H9 (cell line): Measurements from ENCODE around the gene VTCN1. TPM values are rescaled to one million over a fixed set of nuclear protein-coding genes. Genes with fewer than 3 reads are reported as not detected.

Source experiments
- DNase-seq: peaks from one replicate; pipeline ENCODE4 v3.0.0-alpha.2; 2017
- H2AFZ ChIP-seq: one replicate; pipeline ENCODE4 v1.6.1; 2013; ENCODE audit warnings: mild to moderate bottlenecking, low read length, control low read depth, moderate library complexity
- H2AK5ac ChIP-seq: 2 replicates; pipeline ENCODE4 v1.6.1; 2013; ENCODE audit warnings: low read length, control low read depth, mixed read lengths; ENCODE audit not compliant: insufficient read length
- H2BK120ac ChIP-seq: one replicate; pipeline ENCODE4 v1.6.1; 2013; ENCODE audit warnings: low read depth, mild to moderate bottlenecking, low read length, control low read depth, inconsistent platforms; ENCODE audit not compliant: poor library complexity, severe bottlenecking
- H2BK12ac ChIP-seq: 2 replicates; pipeline ENCODE4 v1.6.1; 2013; ENCODE audit warnings: low read length, control low read depth, mixed read lengths, low read depth; ENCODE audit not compliant: insufficient read length
- H2BK15ac ChIP-seq: 2 replicates; pipeline ENCODE4 v1.6.1; 2013; ENCODE audit warnings: low read depth, low read length, control low read depth
- H2BK20ac ChIP-seq: one replicate; pipeline ENCODE4 v1.6.1; 2013; ENCODE audit warnings: low read depth, mild to moderate bottlenecking, low read length, control low read depth, inconsistent platforms; ENCODE audit not compliant: poor library complexity, severe bottlenecking
- H2BK5ac ChIP-seq: 2 replicates; pipeline ENCODE4 v1.6.1; 2013; ENCODE audit warnings: low read length, control low read depth, mixed read lengths; ENCODE audit not compliant: insufficient read length
- H3K14ac ChIP-seq: 2 replicates; pipeline ENCODE4 v1.6.1; 2013; ENCODE audit warnings: low read length, control low read depth; ENCODE audit not compliant: insufficient read depth
- H3K18ac ChIP-seq: 2 replicates; pipeline ENCODE4 v1.6.1; 2013; ENCODE audit warnings: low read depth, mild to moderate bottlenecking, mixed read lengths, low read length, control low read depth; ENCODE audit not compliant: insufficient read length
- H3K23ac ChIP-seq: 2 replicates; pipeline ENCODE4 v1.6.1; 2013; ENCODE audit warnings: low read length, control low read depth, mixed read lengths, low read depth; ENCODE audit not compliant: insufficient read length
- H3K23me2 ChIP-seq: 2 replicates; pipeline ENCODE4 v1.6.1; 2013; ENCODE audit warnings: low read depth, mild to moderate bottlenecking, mixed read lengths, low read length, control low read depth; ENCODE audit not compliant: insufficient read length, poor library complexity, severe bottlenecking
- H3K27ac ChIP-seq: 2 replicates; pipeline ENCODE4 v1.5.1; 2013; ENCODE audit warnings: low read length, control low read depth, mixed read lengths, low read depth; ENCODE audit not compliant: insufficient read length
- H3K27me3 ChIP-seq: 2 replicates; pipeline ENCODE4 v1.6.1; 2013; ENCODE audit warnings: low read length, control low read depth, inconsistent platforms; ENCODE audit not compliant: insufficient read depth
- H3K4ac ChIP-seq: 2 replicates; pipeline ENCODE4 v1.6.1; 2013; ENCODE audit warnings: low read depth, mild to moderate bottlenecking, control low read depth, inconsistent platforms, low read length, moderate library complexity
- H3K4me1 ChIP-seq: 2 replicates; pipeline ENCODE4 v1.6.1; 2013; ENCODE audit warnings: low read length, control low read depth, inconsistent platforms; ENCODE audit not compliant: insufficient read depth
- H3K4me2 ChIP-seq: 2 replicates; pipeline ENCODE4 v1.6.1; 2013; ENCODE audit warnings: low read length, control low read depth, mixed read lengths; ENCODE audit not compliant: insufficient read length, insufficient read depth
- H3K56ac ChIP-seq: 2 replicates; pipeline ENCODE4 v1.6.1; 2013; ENCODE audit warnings: low read depth, mild to moderate bottlenecking, mixed read lengths, low read length, control low read depth; ENCODE audit not compliant: insufficient read length
- H3K79me1 ChIP-seq: 2 replicates; pipeline ENCODE4 v1.6.1; 2013; ENCODE audit warnings: low read depth, mild to moderate bottlenecking, moderate library complexity, low read length, control low read depth, inconsistent platforms; ENCODE audit not compliant: insufficient read depth, poor library complexity, severe bottlenecking
- H3K79me2 ChIP-seq: 2 replicates; pipeline ENCODE4 v1.6.1; 2013; ENCODE audit warnings: low read length, control low read depth, inconsistent platforms; ENCODE audit not compliant: insufficient read depth
- H3K9ac ChIP-seq: 2 replicates; pipeline ENCODE4 v1.6.1; 2013; ENCODE audit warnings: low read length, control low read depth, mixed read lengths; ENCODE audit not compliant: insufficient read length; ENCODE audit errors: extremely low read depth
- H3K9me3 ChIP-seq: one replicate; pipeline ENCODE4 v1.6.1; 2013; ENCODE audit warnings: low read depth, low read length, inconsistent platforms; ENCODE audit not compliant: control insufficient read depth
- H3T11ph ChIP-seq: one replicate; pipeline ENCODE4 v1.6.1; 2013; ENCODE audit warnings: mild to moderate bottlenecking, low read length, control low read depth, inconsistent platforms
- H4K20me1 ChIP-seq: one replicate; pipeline ENCODE4 v1.6.1; 2013; ENCODE audit not compliant: control insufficient read depth, insufficient read length, insufficient read depth
- H4K5ac ChIP-seq: 2 replicates; pipeline ENCODE4 v1.6.1; 2013; ENCODE audit warnings: low read depth, mild to moderate bottlenecking, mixed read lengths, low read length, control low read depth; ENCODE audit not compliant: insufficient read length
- H4K8ac ChIP-seq: replicated peaks from 2 replicates; pipeline ENCODE4 v1.6.1; 2013; ENCODE audit warnings: low read length, control low read depth, mixed read lengths, low read depth; ENCODE audit not compliant: insufficient read length
- H4K91ac ChIP-seq: 2 replicates; pipeline ENCODE4 v1.6.1; 2013; ENCODE audit warnings: low read depth, mild to moderate bottlenecking, moderate library complexity, mixed read lengths, low read length, control low read depth; ENCODE audit not compliant: insufficient read length
- H3K27ac Mint-ChIP-seq, 3 experiments: 2 replicates in 2 of 3; 3 replicates in 1 of 3; pipeline ENCODE4 v1.8.0; 2020 to 2021; ENCODE audit warnings: mixed read lengths in 3 of 3, mild to moderate bottlenecking in 1 of 3, moderate library complexity in 1 of 3
- H3K27me3 Mint-ChIP-seq: 2 replicates; pipeline ENCODE4 v1.8.0; 2021; ENCODE audit warnings: low read depth, mild to moderate bottlenecking, moderate library complexity, mixed read lengths
- H3K36me3 Mint-ChIP-seq, 3 experiments: 2 replicates in 2 of 3; 3 replicates in 1 of 3; pipeline ENCODE4 v1.8.0; 2020 to 2021; ENCODE audit warnings: low read depth in 3 of 3, mixed read lengths in 3 of 3; ENCODE audit not compliant: insufficient read depth in 1 of 3
- H3K4me1 Mint-ChIP-seq, 2 experiments: 2 replicates each; pipeline ENCODE4 v1.8.0; 2020; ENCODE audit warnings: mixed read lengths in 2 of 2
- H3K4me3 Mint-ChIP-seq, 2 experiments: 2 replicates in 1 of 2; 3 replicates in 1 of 2; pipeline ENCODE4 v1.8.0; 2020 to 2021; ENCODE audit warnings: mild to moderate bottlenecking in 2 of 2, mixed read lengths in 2 of 2, moderate library complexity in 1 of 2
- H3K9me3 Mint-ChIP-seq, 2 experiments: 2 replicates in 1 of 2; 3 replicates in 1 of 2; pipeline ENCODE4 v1.8.0; 2020; ENCODE audit warnings: mild to moderate bottlenecking in 2 of 2, mixed read lengths in 2 of 2, moderate library complexity in 1 of 2
- WGBS: extraction: QIAGEN DNeasy Blood & Tissue Kit; methylation state at CpG from one replicate; pipeline ENCODE4 v1.1.7; 2013; ENCODE audit warnings: missing lambda C conversion rate, low lambda C conversion rate, mixed read lengths; ENCODE audit not compliant: insufficient read length; ENCODE audit errors: extremely low coverage; 5-methylcytosine and 5-hydroxymethylcytosine counted together
- total RNA-seq: library from RNA; stranded (reverse); gene quantifications from 2 replicates; pipeline ENCODE4 v1.2.1, GENCODE V29; 2021
- TF ChIP-seq, protein P1 (sequence below): fragments of 200-600 bp; sonication (generic); conservative IDR thresholded peaks from 3 replicates; pipeline ENCODE4 v1.8.0; 2021; ENCODE audit warnings: antibody characterized with exemption, mild to moderate bottlenecking

Gene VTCN1
- total RNA-seq, 1 experiment from 2014 or later: 0.33 TPM

DNA sequence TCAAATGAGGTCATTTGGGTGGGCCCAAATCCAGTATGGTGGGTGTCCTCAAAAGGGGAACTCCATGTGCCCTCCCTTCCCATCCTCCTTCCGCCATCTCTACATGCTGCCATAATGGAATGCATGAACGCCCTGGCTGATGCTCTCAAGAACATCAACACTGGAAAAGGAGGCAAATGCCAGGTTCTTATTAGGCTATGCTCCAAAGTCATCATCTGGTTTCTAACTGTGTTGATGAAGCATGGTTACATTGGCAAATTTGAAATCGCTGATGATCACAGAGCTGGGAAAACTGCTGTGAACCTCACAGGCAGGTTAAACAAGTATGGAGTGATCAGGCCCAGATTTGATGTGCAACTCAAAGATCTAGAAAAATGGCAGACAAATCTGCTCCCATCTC, 72.6 kb downstream of the VTCN1 start:
- H2AFZ ChIP-seq: no peak overlapping the region
- H3K4me1 ChIP-seq: no peaks in the 10 kb centered on the region; the same call in 1 of the 2 replicates
- H4K5ac ChIP-seq: no peak overlapping the region
- H3K56ac ChIP-seq: no peak overlapping the region
- H3K4me2 ChIP-seq: no peak overlapping the region
- H3K79me1 ChIP-seq: no peaks in the 10 kb centered on the region
- no peak overlapping the region for H3K23ac ChIP-seq
- no peak overlapping the region for H3K9ac ChIP-seq
- no peak overlapping the region for H3K4me3 Mint-ChIP-seq
- H2BK15ac ChIP-seq: no peak overlapping the region
- H2AK5ac ChIP-seq: no peak overlapping the region
- H4K8ac ChIP-seq: no peak overlapping the region
- no peaks in the 10 kb centered on the region for H3K9me3 ChIP-seq
- no peak overlapping the region for H3K27ac ChIP-seq
- DNase-seq: no peak
- no peak overlapping the region for H3K18ac ChIP-seq
- no peak overlapping the region for H2BK12ac ChIP-seq
- H3K23me2 ChIP-seq: no peaks in the 10 kb centered on the region
- no peak overlapping the region for H2BK120ac ChIP-seq
- no peaks in the 10 kb centered on the region for H3K79me2 ChIP-seq
- H4K91ac ChIP-seq: no peak overlapping the region
- WGBS: no CpG with 5 or more reads among the region's 3 CpGs
- H3T11ph ChIP-seq: no peak overlapping the region
- H3K36me3 Mint-ChIP-seq: no peaks in the 10 kb centered on the region
- peaks cover 39 to 47% of the 10 kb centered on the region in 2 experiments for H3K4me1 Mint-ChIP-seq
- no peak overlapping the region for H2BK20ac ChIP-seq
- H3K14ac ChIP-seq: no peak overlapping the region
- no peaks in the 10 kb centered on the region for H3K27me3 ChIP-seq
- H3K4ac ChIP-seq: no peak overlapping the region
- no peak overlapping the region for H2BK5ac ChIP-seq
- H3K27ac Mint-ChIP-seq: no peak overlapping the region
- no peaks in the 10 kb centered on the region for H3K9me3 Mint-ChIP-seq
- H3K27me3 Mint-ChIP-seq: no peaks in the 10 kb centered on the region
- no peaks in the 10 kb centered on the region for H4K20me1 ChIP-seq
- TF ChIP-seq, protein P1, sequence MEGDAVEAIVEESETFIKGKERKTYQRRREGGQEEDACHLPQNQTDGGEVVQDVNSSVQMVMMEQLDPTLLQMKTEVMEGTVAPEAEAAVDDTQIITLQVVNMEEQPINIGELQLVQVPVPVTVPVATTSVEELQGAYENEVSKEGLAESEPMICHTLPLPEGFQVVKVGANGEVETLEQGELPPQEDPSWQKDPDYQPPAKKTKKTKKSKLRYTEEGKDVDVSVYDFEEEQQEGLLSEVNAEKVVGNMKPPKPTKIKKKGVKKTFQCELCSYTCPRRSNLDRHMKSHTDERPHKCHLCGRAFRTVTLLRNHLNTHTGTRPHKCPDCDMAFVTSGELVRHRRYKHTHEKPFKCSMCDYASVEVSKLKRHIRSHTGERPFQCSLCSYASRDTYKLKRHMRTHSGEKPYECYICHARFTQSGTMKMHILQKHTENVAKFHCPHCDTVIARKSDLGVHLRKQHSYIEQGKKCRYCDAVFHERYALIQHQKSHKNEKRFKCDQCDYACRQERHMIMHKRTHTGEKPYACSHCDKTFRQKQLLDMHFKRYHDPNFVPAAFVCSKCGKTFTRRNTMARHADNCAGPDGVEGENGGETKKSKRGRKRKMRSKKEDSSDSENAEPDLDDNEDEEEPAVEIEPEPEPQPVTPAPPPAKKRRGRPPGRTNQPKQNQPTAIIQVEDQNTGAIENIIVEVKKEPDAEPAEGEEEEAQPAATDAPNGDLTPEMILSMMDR: no peak
